Measurements from ENCODE around the gene CABYR.

Gene CABYR

GRCh38 chr18:24187689-24188088, 48.8 kb downstream of the CABYR start:
- in situ Hi-C loops (cut with MboI; ENCODE audit: low sequenced_read_pairs), result loop anchor here (25.0 kb wide), 1 partner anchor 300 kb away; no protein-coding TSS in a partner anchor

- in situ Hi-C loops (cut with MboI; ENCODE audit: low sequenced_read_pairs), result loop anchor here (25.0 kb wide), 1 partner anchor 299 kb away; no protein-coding TSS in a partner anchor
Measured at GRCh38 chr18:24188120-24188519, 49.3 kb downstream of the CABYR start.

GRCh38 chr18:24189007-24189528, 50.2 kb downstream of the CABYR start:
- in situ Hi-C loops (cut with MboI; ENCODE audit: low sequenced_read_pairs), result loop anchor here (25.0 kb wide), 1 partner anchor 298 kb away; no protein-coding TSS in a partner anchor

- in situ Hi-C loops (cut with MboI; ENCODE audit: low sequenced_read_pairs), result loop anchor here (25.0 kb wide), 1 partner anchor 297 kb away; no protein-coding TSS in a partner anchor
Measured at GRCh38 chr18:24189664-24190346, 50.9 kb downstream of the CABYR start.

- in situ Hi-C loops (cut with MboI; ENCODE audit: low sequenced_read_pairs), result loop anchor here (25.0 kb wide), 1 partner anchor 297 kb away; no protein-coding TSS in a partner anchor
Measured at GRCh38 chr18:24190590-24190989, 51.7 kb downstream of the CABYR start.

- in situ Hi-C loops (cut with MboI; ENCODE audit: low sequenced_read_pairs), result loop anchor here (25.0 kb wide), 1 partner anchor 292 kb away; no protein-coding TSS in a partner anchor
Measured at GRCh38 chr18:24195296-24196053, 56.6 kb downstream of the CABYR start.

- in situ Hi-C loops (cut with MboI; ENCODE audit: low sequenced_read_pairs), result loop anchor here (25.0 kb wide), 1 partner anchor 291 kb away; no protein-coding TSS in a partner anchor
Measured at GRCh38 chr18:24196764-24197163, 57.9 kb downstream of the CABYR start.

- in situ Hi-C loops (cut with MboI; ENCODE audit: low sequenced_read_pairs), result loop anchor here (25.0 kb wide), 1 partner anchor 290 kb away; no protein-coding TSS in a partner anchor
Measured at GRCh38 chr18:24197412-24197811, 58.5 kb downstream of the CABYR start.

GRCh38 chr18:24198461-24198860, 59.6 kb downstream of the CABYR start:
- in situ Hi-C loops (cut with MboI; ENCODE audit: low sequenced_read_pairs), result loop anchor here (25.0 kb wide), 1 partner anchor 289 kb away; no protein-coding TSS in a partner anchor

- in situ Hi-C loops (cut with MboI; ENCODE audit: low sequenced_read_pairs), result loop anchor here (25.0 kb wide), 1 partner anchor 288 kb away; no protein-coding TSS in a partner anchor
Measured at GRCh38 chr18:24199372-24199962, 60.6 kb downstream of the CABYR start.

GRCh38 chr18:24200494-24201290, 61.8 kb downstream of the CABYR start:
- in situ Hi-C loops (cut with MboI; ENCODE audit: low sequenced_read_pairs), result no loop called here

GRCh38 chr18:24201699-24202687, 63.1 kb downstream of the CABYR start:
- in situ Hi-C loops (cut with MboI; ENCODE audit: low sequenced_read_pairs), result no loop called here

- in situ Hi-C loops (cut with MboI; ENCODE audit: low sequenced_read_pairs), result no loop called here
Measured at GRCh38 chr18:24204904-24205303, 66.0 kb downstream of the CABYR start.

GRCh38 chr18:24208270-24209035, 69.6 kb downstream of the CABYR start:
- in situ Hi-C loops (cut with MboI; ENCODE audit: low sequenced_read_pairs), result no loop called here

GRCh38 chr18:24209558-24209957, 70.7 kb downstream of the CABYR start:
- in situ Hi-C loops (cut with MboI; ENCODE audit: low sequenced_read_pairs), result no loop called here
